ENCODE measurements around the gene TAF6L. TPM values are rescaled to one million over a fixed set of nuclear protein-coding genes. Genes with fewer than 3 reads are reported as not detected.

Gene TAF6L
- total and polyA plus RNA-seq, 9 of the 15 experiments (the other 6 are each of a cell fraction or from before 2014, with no cell fraction given) = 0.04 to 45.5 (median 20.8) TPM

DNA sequence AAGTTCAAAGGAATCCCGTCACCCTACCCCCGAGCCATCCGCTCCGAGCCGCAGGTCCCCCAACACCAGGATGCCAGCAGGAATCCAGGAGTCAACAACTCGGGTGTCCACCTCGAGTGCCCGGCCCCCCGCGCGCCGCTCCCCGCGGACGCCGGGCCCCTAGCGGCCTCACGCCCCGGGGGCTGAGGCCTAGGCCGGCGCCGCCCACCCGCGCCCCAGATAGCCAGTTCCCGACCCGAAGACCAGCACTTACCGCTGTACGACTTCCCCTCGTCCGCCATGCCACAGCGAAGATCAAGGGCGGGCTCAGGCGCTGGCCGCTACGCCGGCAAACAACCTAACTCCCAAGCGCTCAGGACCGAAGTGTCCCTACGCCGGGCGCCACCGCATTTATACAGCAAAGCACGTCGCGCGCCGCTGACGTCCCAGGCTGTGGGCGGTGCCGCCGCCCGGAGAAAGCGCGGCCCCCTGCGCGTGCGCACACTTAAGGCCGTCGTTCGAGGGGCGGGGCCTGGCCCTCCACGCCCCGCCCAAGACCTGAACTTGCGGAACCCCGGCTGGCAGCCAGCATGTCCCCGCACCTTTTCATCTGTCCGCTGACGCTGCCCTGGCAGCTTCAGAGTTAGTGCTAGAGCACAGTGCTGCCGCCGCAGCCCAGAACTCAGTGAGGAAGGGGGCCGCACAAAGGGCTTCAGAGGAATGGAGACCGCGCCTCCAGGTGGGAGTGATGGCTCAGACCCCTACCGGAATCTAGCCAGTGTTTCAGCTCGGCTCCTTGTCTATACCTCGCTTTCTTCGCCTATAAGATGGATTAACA lies 34.1 kb downstream of the TAF6L start, which contains the start of gene NXF1 (continued):
- no peak for TF ChIP-seq KLF6 (CRISPR knock-in tag; IDR thresholded peaks at IDR 0.05; ENCODE audit: borderline replicate concordance)
- TF ChIP-seq HCFC1 (IDR thresholded peaks at IDR 0.05; ENCODE audit: low read depth, low read length) = peak; percentile 79
- peak; percentile 99 for TF ChIP-seq CREM (IDR thresholded peaks at IDR 0.05; ENCODE audit: low read depth)
- TF ChIP-seq NR2C1 (IDR thresholded peaks at IDR 0.05) = no peak
- no peak for TF ChIP-seq NR2C1 (tag; IDR thresholded peaks at IDR 0.05)
- TF ChIP-seq E2F5 (CRISPR knock-in tag; IDR thresholded peaks at IDR 0.05) = peak; percentile 81; the same call in 1 of the 2 replicates
- no peak for TF ChIP-seq MECOM (CRISPR knock-in tag; IDR thresholded peaks at IDR 0.05)
- no peak for TF ChIP-seq ZNF184 (CRISPR knock-in tag; IDR thresholded peaks at IDR 0.05)
- no peak; the same call in 1 of the 2 replicates for TF ChIP-seq E2F3 (CRISPR knock-in tag; IDR thresholded peaks at IDR 0.05)
- peak; percentile 100 for TF ChIP-seq RBFOX2 (IDR thresholded peaks at IDR 0.05; ENCODE audit: low read depth, low read length)
- no peak for TF ChIP-seq CEBPG (CRISPR knock-in tag; IDR thresholded peaks at IDR 0.05)
- TF ChIP-seq CEBPG (tag; conservative IDR thresholded peaks at IDR 0.05 in 1 of 2, IDR thresholded peaks at IDR 0.05 in 1 of 2) = no peak
- TF ChIP-seq MAFK (IDR thresholded peaks at IDR 0.05; ENCODE audit: low read length) = no peak
- TF ChIP-seq, protein P1, sequence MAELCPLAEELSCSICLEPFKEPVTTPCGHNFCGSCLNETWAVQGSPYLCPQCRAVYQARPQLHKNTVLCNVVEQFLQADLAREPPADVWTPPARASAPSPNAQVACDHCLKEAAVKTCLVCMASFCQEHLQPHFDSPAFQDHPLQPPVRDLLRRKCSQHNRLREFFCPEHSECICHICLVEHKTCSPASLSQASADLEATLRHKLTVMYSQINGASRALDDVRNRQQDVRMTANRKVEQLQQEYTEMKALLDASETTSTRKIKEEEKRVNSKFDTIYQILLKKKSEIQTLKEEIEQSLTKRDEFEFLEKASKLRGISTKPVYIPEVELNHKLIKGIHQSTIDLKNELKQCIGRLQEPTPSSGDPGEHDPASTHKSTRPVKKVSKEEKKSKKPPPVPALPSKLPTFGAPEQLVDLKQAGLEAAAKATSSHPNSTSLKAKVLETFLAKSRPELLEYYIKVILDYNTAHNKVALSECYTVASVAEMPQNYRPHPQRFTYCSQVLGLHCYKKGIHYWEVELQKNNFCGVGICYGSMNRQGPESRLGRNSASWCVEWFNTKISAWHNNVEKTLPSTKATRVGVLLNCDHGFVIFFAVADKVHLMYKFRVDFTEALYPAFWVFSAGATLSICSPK (IDR thresholded peaks at IDR 0.05; ENCODE audit: borderline replicate concordance) = no peak
- no peak for TF ChIP-seq PATZ1 (CRISPR knock-in tag; IDR thresholded peaks at IDR 0.05; ENCODE audit: borderline replicate concordance)
- TF ChIP-seq HDAC8 (tag; IDR thresholded peaks at IDR 0.05) = no peak
- peak; percentile 97; the same call in 1 of the 2 replicates for TF ChIP-seq ILF3 (IDR thresholded peaks at IDR 0.05; ENCODE audit: borderline replicate concordance)
- TF ChIP-seq EP300 (IDR thresholded peaks at IDR 0.05; ENCODE audit: low read length) = no peak; the same call in 1 of the 2 replicates
- TF ChIP-seq CBFA2T3 (IDR thresholded peaks at IDR 0.05) = no peak
- peak; percentile 88 for TF ChIP-seq ZBTB33 (CRISPR knock-in tag; IDR thresholded peaks at IDR 0.05)
- TF ChIP-seq PHB2 (IDR thresholded peaks at IDR 0.05; ENCODE audit: low read depth) = no peak
- TF ChIP-seq SRSF9 (IDR thresholded peaks at IDR 0.05; ENCODE audit: borderline replicate concordance, low read depth, low read length) = no peak
- peak; percentile 34; the same call in 1 of the 2 replicates for TF ChIP-seq SPI1 (IDR thresholded peaks at IDR 0.05; ENCODE audit: borderline replicate concordance, low read depth, low read length)
